Thoracic aorta (tissue), 2 donors: ENCODE results near the gene IL23R. TPM values are rescaled to one million over a fixed set of nuclear protein-coding genes. Genes with fewer than 3 reads are reported as not detected.

ENCODE experiments used
- ATAC-seq: fragments of 150-250 bp; one replicate; pipeline ENCODE4 v1.8.0; 2017; ENCODE audit warnings: low read depth; ENCODE audit not compliant: insufficient number of reproducible peaks, low FRiP score
- DNase-seq: peaks from one replicate; pipeline ENCODE4 v3.0.0-alpha.2; 2020; ENCODE audit warnings: low spot score
- H3K27ac ChIP-seq, 2 donors: fragments of 200-600 bp; sonication (generic); 1 replicate in 1 of 2; 2 replicates in 1 of 2; pipeline ENCODE4 v1.5.1; 2016; ENCODE audit warnings: mild to moderate bottlenecking in 2 of 2, moderate library complexity in 2 of 2
- H3K27me3 ChIP-seq: fragments of 200-600 bp; sonication (generic); replicated peaks from 2 replicates; pipeline ENCODE4 v1.6.0; 2016; ENCODE audit warnings: mild to moderate bottlenecking; ENCODE audit not compliant: insufficient read depth
- H3K36me3 ChIP-seq: fragments of 200-600 bp; sonication (generic); one replicate; pipeline ENCODE4 v1.5.1; 2016
- H3K4me1 ChIP-seq, 2 donors: fragments of 200-600 bp; sonication (generic); 1 replicate in 1 of 2; 2 replicates in 1 of 2; pipeline versions ENCODE4 v1.5.1 to v1.6.0; 2016; ENCODE audit warnings: low read depth in 2 of 2, mild to moderate bottlenecking in 1 of 2; ENCODE audit not compliant: control insufficient read depth in 1 of 2
- H3K4me3 ChIP-seq: fragments of 200-600 bp; sonication (generic); 2 replicates; pipeline ENCODE4 v1.5.1; 2016; ENCODE audit warnings: mild to moderate bottlenecking
- H3K9me3 ChIP-seq: fragments of 200-600 bp; sonication (generic); 2 replicates; pipeline ENCODE4 v1.5.1; 2016
- CTCF ChIP-seq: fragments of 200-600 bp; sonication (generic); IDR thresholded peaks from one replicate; pipeline ENCODE4 v1.5.1; 2019; ENCODE audit warnings: antibody characterized with exemption
- total RNA-seq, 2 donors: library from RNA; depleted of rRNA; stranded (reverse); fragments of >200 nt; gene quantifications; one replicate each; pipeline versions ENCODE4 v1.1.0 to v1.2.3, GENCODE V29; 2016

IL23R gene
- total RNA-seq, 2 donors from 2014 or later = not detected

- TF ChIP-seq CTCF = no peak
- no peaks in the 10 kb centered on the region for H3K9me3 ChIP-seq
- DNase-seq (no peak), ATAC-seq (no peak)
- H3K27me3 ChIP-seq = no peaks in the 10 kb centered on the region
- H3K4me1 ChIP-seq = no peaks in the 10 kb centered on the region
- H3K27ac ChIP-seq = no peak overlapping the region
- H3K36me3 ChIP-seq = no peaks in the 10 kb centered on the region
- H3K4me3 ChIP-seq = no peak overlapping the region
Observed at GRCh38 chr1:67165468-67166041, 699 bp upstream of the IL23R start.

- DNase-seq (no peak), ATAC-seq (no peak)
- H3K27ac ChIP-seq = no peak overlapping the region
- no peaks in the 10 kb centered on the region for H3K36me3 ChIP-seq
- TF ChIP-seq CTCF = no peak
- no peaks in the 10 kb centered on the region for H3K4me1 ChIP-seq
- no peaks in the 10 kb centered on the region for H3K27me3 ChIP-seq
- no peak overlapping the region for H3K4me3 ChIP-seq
- H3K9me3 ChIP-seq = no peaks in the 10 kb centered on the region
Observed at GRCh38 chr1:67169496-67169895, 3.2 kb downstream of the IL23R start.

GRCh38 chr1:67169932-67170331 lies 3.7 kb downstream of the IL23R start:
- Histone ChIP-seq H3K4me3 (no peak overlapping the region), H3K36me3 (no peaks in the 10 kb centered on the region), H3K27me3 (no peaks in the 10 kb centered on the region), H3K4me1 (no peaks in the 10 kb centered on the region), H3K9me3 (no peaks in the 10 kb centered on the region), H3K27ac (no peak overlapping the region)
- no peak for TF ChIP-seq CTCF
- no peak for DNase-seq
- ATAC-seq = no peak

- no peaks in the 10 kb centered on the region for H3K36me3 ChIP-seq
- no peaks in the 10 kb centered on the region for H3K9me3 ChIP-seq
- no peak for DNase-seq
- H3K27me3 ChIP-seq = no peaks in the 10 kb centered on the region
- H3K27ac ChIP-seq = no peak overlapping the region
- no peaks in the 10 kb centered on the region for H3K4me1 ChIP-seq
- no peak for TF ChIP-seq CTCF
- H3K4me3 ChIP-seq = no peak overlapping the region
- no peak for ATAC-seq
Observed at GRCh38 chr1:67170751-67171573, 4.7 kb downstream of the IL23R start.

GRCh38 chr1:67171574-67171955 lies 5.3 kb downstream of the IL23R start:
- Histone ChIP-seq H3K9me3 (no peaks in the 10 kb centered on the region), H3K36me3 (no peaks in the 10 kb centered on the region), H3K27me3 (no peaks in the 10 kb centered on the region), H3K4me3 (no peak overlapping the region), H3K27ac (no peak overlapping the region), H3K4me1 (no peaks in the 10 kb centered on the region)
- ATAC-seq (no peak), DNase-seq (no peak)
- TF ChIP-seq CTCF = no peak
